WTC11 (cell line): Measurements from ENCODE around the gene CRK.

Source experiments
- CTCF ChIP-seq: fragments of 200-600 bp; IDR thresholded peaks from 2 replicates; pipeline ENCODE4 v1.8.0; 2022; ENCODE audit warnings: antibody characterized with exemption
- NFYB ChIP-seq: sonication (generic); formaldehyde crosslinking; conservative IDR thresholded peaks from 2 replicates; pipeline ENCODE4 v1.8.0; 2022; ENCODE audit warnings: low read depth, missing genetic modification reagents

- no peak for TF ChIP-seq NFYB (CRISPR knock-in tag)
- no peak for TF ChIP-seq CTCF
These were observed 36.5 kb upstream of the CRK start, which contains the start of gene MYO1C for GRCh38 chr17:1492249-1493206.
